Spleen (tissue), 7 donors: ENCODE results near the gene LDB1.

Source experiments
- CTCF ChIP-seq, 11 experiments: fragments of 200-600 bp in 7 of 11; fragments of 450-650 bp in 4 of 11; sonication (generic) in 4 of 11; IDR thresholded peaks in 8 of 11; conservative IDR thresholded peaks in 3 of 11; 1 replicate in 7 of 11; 2 replicates in 4 of 11; pipeline versions ENCODE4 v1.4.0 to v1.8.0; 2016 to 2021; ENCODE audit warnings: antibody characterized with exemption in 11 of 11, inconsistent platforms in 4 of 11, mild to moderate bottlenecking in 1 of 11
- POLR2A ChIP-seq, 3 donors: fragments of 450-650 bp; IDR thresholded peaks; one replicate each; pipeline ENCODE4 v1.5.1; 2017; ENCODE audit warnings: antibody characterized with exemption in 3 of 3, mild to moderate bottlenecking in 1 of 3
- POLR2AphosphoS5 ChIP-seq, 3 donors: sonication (generic); formaldehyde crosslinking; IDR thresholded peaks; one replicate each; pipeline ENCODE4 v1.5.1; 2017; ENCODE audit warnings: antibody characterized with exemption in 3 of 3
- donor health status: DM: no; HTN: no; CAD: no; lungs with moderate emphysema.
- donor health status: DM: no; HTN: no; CAD: no.
- donor health status: DM: no; HTN: no; CAD: no.

DNA sequence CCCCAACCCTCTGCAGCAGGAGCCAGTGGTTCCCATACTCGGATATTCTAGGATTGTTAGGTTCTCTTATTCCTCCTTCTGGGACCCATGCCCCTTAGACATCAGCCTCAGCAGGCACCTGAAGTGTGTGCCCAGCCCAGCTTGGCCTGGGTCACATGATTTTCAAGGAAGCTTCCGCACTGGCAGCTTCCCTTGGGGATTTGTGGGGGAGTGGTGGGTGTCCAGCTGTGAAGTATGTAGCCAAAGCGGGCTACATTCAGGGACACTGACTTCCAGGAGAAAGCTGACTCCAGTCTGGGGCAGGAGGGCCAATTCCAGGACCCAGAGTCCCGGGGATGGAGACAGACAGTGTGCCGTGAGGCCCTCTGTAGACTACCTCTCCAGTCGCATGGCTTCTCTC, 1.3 kb downstream of the LDB1 start:
- TF ChIP-seq CTCF (IDR thresholded peaks at IDR 0.05 in 8 of 11, conservative IDR thresholded peaks at IDR 0.05 in 3 of 11) (no peak), POLR2A (IDR thresholded peaks at IDR 0.05) (no peak), POLR2AphosphoS5 (IDR thresholded peaks at IDR 0.05) (peak in 2 of 3 donors; percentile 52 to 58)
